GF-D8 (cell line): ENCODE results near the gene AHRR.

ENCODE experiments used
- DNase-seq: peaks from one replicate; lab custom pipeline; 2025; lab: John Stamatoyannopoulos, UW

Gene AHRR

GRCh38 chr5:443239-444151, 122.0 kb downstream of the AHRR start:
- no peak for DNase-seq

GRCh38 chr5:444226-444625, 122.7 kb downstream of the AHRR start:
- no peak for DNase-seq

- no peak for DNase-seq
Measured at GRCh38 chr5:445591-445990, 124.1 kb downstream of the AHRR start.

- DNase-seq: no peak
Measured at GRCh38 chr5:446066-446882, 124.8 kb downstream of the AHRR start.

- DNase-seq: peak; percentile 12
Measured at GRCh38 chr5:446883-447263, 125.4 kb downstream of the AHRR start.

GRCh38 chr5:447501-447900, 126.0 kb downstream of the AHRR start:
- DNase-seq: no peak

- no peak for DNase-seq
Measured at GRCh38 chr5:448061-448765, 126.7 kb downstream of the AHRR start.

GRCh38 chr5:448766-449090, 127.2 kb downstream of the AHRR start:
- no peak for DNase-seq

GRCh38 chr5:449151-449550, 127.6 kb downstream of the AHRR start:
- no peak for DNase-seq

- DNase-seq: no peak
Measured at GRCh38 chr5:451587-452458, 130.3 kb downstream of the AHRR start.

GRCh38 chr5:452978-453710, 131.6 kb downstream of the AHRR start:
- no peak for DNase-seq

GRCh38 chr5:453725-454481, 132.4 kb downstream of the AHRR start:
- DNase-seq: no peak

- DNase-seq: no peak
Measured at GRCh38 chr5:454936-455335, 133.4 kb downstream of the AHRR start.

- DNase-seq: no peak
Measured at GRCh38 chr5:455806-456205, 134.3 kb downstream of the AHRR start.

GRCh38 chr5:456351-457194, 135.1 kb downstream of the AHRR start:
- DNase-seq: no peak

- no peak for DNase-seq
Measured at GRCh38 chr5:457195-457961, 135.9 kb downstream of the AHRR start.

- DNase-seq: no peak
Measured at GRCh38 chr5:458547-459353, 137.2 kb downstream of the AHRR start.
